ENCODE measurements around the gene RAB40C.

RAB40C gene

GRCh38 chr16:628321-629061 lies 38.6 kb downstream of the RAB40C start:
- in situ Hi-C loops (cut with HindIII; ENCODE audit: low sequenced_read_pairs): no loop called here
- no peak for DNase-seq (ENCODE audit: low read depth)
- no peak overlapping the region for H3K4me3 ChIP-seq (ENCODE audit: low read depth, low read length)
- no peak for TF ChIP-seq CTCF (IDR thresholded peaks at IDR 0.05; ENCODE audit: low read depth, low read length, missing control alignments)

DNA sequence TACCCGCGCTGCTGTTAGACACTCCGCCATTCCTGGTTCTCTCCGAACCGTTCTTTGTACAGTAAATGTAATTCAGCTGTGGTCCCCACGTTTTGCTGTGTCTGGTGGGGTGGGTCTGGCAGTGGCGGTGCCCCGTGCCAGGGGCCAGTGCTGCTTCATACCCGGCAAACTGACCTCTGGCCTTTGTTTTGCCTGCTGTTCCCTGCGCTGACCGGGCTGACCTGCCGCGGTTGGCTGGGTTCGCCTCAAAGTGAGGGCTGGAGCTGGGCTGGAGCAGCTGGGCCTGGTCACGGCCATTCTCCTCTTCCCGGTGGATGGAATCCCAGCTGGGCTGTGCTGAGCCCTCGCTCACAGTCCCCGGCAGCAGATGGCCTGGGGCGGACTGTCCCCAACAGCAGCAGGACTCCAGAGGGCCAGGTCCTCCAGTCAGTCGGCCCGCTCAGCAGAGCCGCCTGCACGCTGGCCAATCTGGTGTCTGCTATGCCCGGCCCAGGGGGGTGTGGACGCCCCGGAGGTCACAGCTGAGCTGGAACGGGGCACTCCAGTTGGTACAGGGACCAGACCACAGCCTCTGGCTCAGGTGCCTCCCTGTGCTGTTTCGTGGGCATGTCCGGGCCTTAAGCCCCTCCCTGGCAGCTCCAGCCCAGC lies 39.4 kb downstream of the RAB40C start:
- DNase-seq (ENCODE audit: low read depth): no peak
- in situ Hi-C loops (cut with HindIII; ENCODE audit: low sequenced_read_pairs): no loop called here

GRCh38 chr16:629833-630248 lies 40.0 kb downstream of the RAB40C start:
- no peak overlapping the region for H3K4me3 ChIP-seq (ENCODE audit: low read depth, low read length)
- no peak for DNase-seq (ENCODE audit: low read depth)
- TF ChIP-seq CTCF (IDR thresholded peaks at IDR 0.05; ENCODE audit: low read depth, low read length, missing control alignments): no peak
- in situ Hi-C loops (cut with HindIII; ENCODE audit: low sequenced_read_pairs): no loop called here

More for the DNA sequence above, 39.4 kb downstream of the RAB40C start:
- no peak overlapping the region for H3K4me3 ChIP-seq (ENCODE audit: low read depth, low read length)
- TF ChIP-seq CTCF (IDR thresholded peaks at IDR 0.05; ENCODE audit: low read depth, low read length, missing control alignments): no peak

- in situ Hi-C loops (cut with HindIII; ENCODE audit: low sequenced_read_pairs): no loop called here
- H3K4me3 ChIP-seq (ENCODE audit: low read depth, low read length): no peak overlapping the region
- no peak for DNase-seq (ENCODE audit: low read depth)
- no peak for TF ChIP-seq CTCF (IDR thresholded peaks at IDR 0.05; ENCODE audit: low read depth, low read length, missing control alignments)
Observed at GRCh38 chr16:630249-630814, 40.5 kb downstream of the RAB40C start.

- in situ Hi-C loops (cut with HindIII; ENCODE audit: low sequenced_read_pairs): no loop called here
- H3K4me3 ChIP-seq (ENCODE audit: low read depth, low read length): no peak within 1 kb of the TSS
- no peak for DNase-seq (ENCODE audit: low read depth)
- TF ChIP-seq CTCF (IDR thresholded peaks at IDR 0.05; ENCODE audit: low read depth, low read length, missing control alignments): no peak
Observed at GRCh38 chr16:630815-631405, 41.0 kb downstream of the RAB40C start, which contains the start of gene WFIKKN1. WFIKKN1 (plus strand) TSS chr16:630985; CDS start chr16:631254, 269 bp downstream.

DNA sequence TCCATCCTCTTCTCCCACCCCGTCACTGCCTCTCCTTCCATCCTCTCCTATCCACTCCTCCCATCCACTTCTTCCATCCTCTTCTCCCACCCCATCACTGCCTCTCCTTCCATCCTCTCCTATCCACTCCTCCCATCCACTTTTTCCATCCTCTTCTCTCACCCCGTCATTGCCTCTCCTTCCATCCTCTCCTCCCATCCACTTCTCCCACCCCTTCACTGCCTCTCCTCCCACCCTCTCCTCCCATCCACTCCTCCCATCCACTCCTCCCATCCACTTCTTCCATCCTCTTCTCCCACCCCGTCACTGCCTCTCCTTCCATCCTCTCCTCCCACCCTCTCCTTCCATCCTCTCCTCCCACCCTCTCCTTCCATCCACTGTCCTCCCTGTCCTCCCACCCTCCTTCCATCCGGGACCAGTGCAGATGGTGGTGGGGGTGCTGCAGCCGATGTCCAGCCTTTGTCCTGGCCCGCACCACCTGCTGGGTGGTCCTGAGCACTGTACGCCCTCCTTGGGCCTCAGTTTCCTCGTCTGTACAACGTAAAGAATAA lies 42.0 kb downstream of the RAB40C start:
- in situ Hi-C loops (cut with HindIII; ENCODE audit: low sequenced_read_pairs): no loop called here
- TF ChIP-seq CTCF (IDR thresholded peaks at IDR 0.05; ENCODE audit: low read depth, low read length, missing control alignments): no peak
- H3K4me3 ChIP-seq (ENCODE audit: low read depth, low read length): no peak overlapping the region
- DNase-seq (ENCODE audit: low read depth): no peak
